PFSK-1 (cell line): Measurements from ENCODE around the gene ERFE.

Source experiments
- FOXP2 ChIP-seq: optimal IDR thresholded peaks from 2 replicates; pipeline ENCODE3; 2011; ENCODE audit warnings: borderline replicate concordance, control low read depth, inconsistent platforms; ENCODE audit not compliant: insufficient read depth; ENCODE audit errors: extremely low read length, extremely low read depth
- POLR2AphosphoS5 ChIP-seq: IDR thresholded peaks from 2 replicates; pipeline ENCODE4 v1.6.1; 2012; ENCODE audit warnings: low read depth, mild to moderate bottlenecking, control low read depth, low read length, moderate library complexity
- REST ChIP-seq, 2 experiments: IDR thresholded peaks; 2 replicates each; pipeline versions ENCODE4 v1.6.1 to v1.8.0; 2011 to 2012; ENCODE audit warnings: low read depth in 2 of 2, low read length in 2 of 2, control low read depth in 1 of 2, inconsistent platforms in 1 of 2, mild to moderate bottlenecking in 1 of 2, moderate library complexity in 1 of 2; ENCODE audit not compliant: insufficient read depth in 1 of 2
- SIN3A ChIP-seq: IDR thresholded peaks from 2 replicates; pipeline ENCODE4 v1.6.1; 2012; ENCODE audit warnings: mild to moderate bottlenecking, low read length, moderate library complexity, borderline replicate concordance; ENCODE audit not compliant: insufficient read depth
- TAF1 ChIP-seq: IDR thresholded peaks from 2 replicates; pipeline ENCODE4 v1.6.1; 2012; ENCODE audit warnings: low read length, control low read depth, borderline replicate concordance; ENCODE audit not compliant: insufficient read depth

Gene ERFE

GRCh38 chr2:238117199-238118154 lies 41.3 kb upstream of the ERFE start:
- TF ChIP-seq FOXP2 (no peak), SIN3A (no peak), POLR2AphosphoS5 (no peak), TAF1 (no peak), REST (IDR thresholded peaks at IDR 0.05; ENCODE audit: insufficient read depth in 1 of 2, low read depth in 2 of 2, low read length in 2 of 2) (no peak)

- TF ChIP-seq FOXP2 = no peak
- TF ChIP-seq POLR2AphosphoS5 = no peak
- TF ChIP-seq SIN3A = no peak
- TF ChIP-seq REST (IDR thresholded peaks at IDR 0.05; ENCODE audit: insufficient read depth in 1 of 2, low read depth in 2 of 2, low read length in 2 of 2) = no peak
- TF ChIP-seq TAF1 = no peak
Measured at GRCh38 chr2:238119756-238120462, 38.9 kb upstream of the ERFE start.

- TF ChIP-seq SIN3A = no peak
Measured at GRCh38 chr2:238120463-238121298, 38.1 kb upstream of the ERFE start.

GRCh38 chr2:238121511-238122286 lies 37.1 kb upstream of the ERFE start:
- no peak for TF ChIP-seq SIN3A
- TF ChIP-seq POLR2AphosphoS5 = no peak
- no peak for TF ChIP-seq REST (IDR thresholded peaks at IDR 0.05; ENCODE audit: insufficient read depth in 1 of 2, low read depth in 2 of 2, low read length in 2 of 2)
- TF ChIP-seq FOXP2 = no peak
- TF ChIP-seq TAF1 = no peak

GRCh38 chr2:238122287-238123217 lies 36.2 kb upstream of the ERFE start:
- TF ChIP-seq SIN3A (no peak), TAF1 (no peak), REST (IDR thresholded peaks at IDR 0.05; ENCODE audit: insufficient read depth in 1 of 2, low read depth in 2 of 2, low read length in 2 of 2) (no peak), POLR2AphosphoS5 (no peak), FOXP2 (no peak)
